K562 (cell line): Measurements from ENCODE around the gene FBXW8. TPM values are rescaled to one million over a fixed set of nuclear protein-coding genes. Genes with fewer than 3 reads are reported as not detected.

Experiments
- ATAC-seq: fragments of 200-7000 bp; cut with Tn5 transposase; 3 replicates; pipeline ENCODE4 v1.9.1; 2020; ENCODE audit warnings: moderate library complexity
- BruUV-seq: library from RNA; stranded (reverse); fragments of 400-500 nt; replicated peaks from 2 replicates; lab custom pipeline; 2021; lab: Mats Ljungman, UMichigan
- CTCF ChIA-PET: fragments of 300-600 bp; formaldehyde crosslinking; extraction: SDS; loops from one replicate; lab custom pipeline; 2021; ENCODE audit warnings: low intra/inter-chr PET ratio; lab: Yijun Ruan, JAX
- POLR2A ChIA-PET: fragments of 300-600, 350-650 bp; sonication (Branson Sonifier 250); formaldehyde crosslinking; extraction: SDS; loops from one replicate; lab custom pipeline; 2021; ENCODE audit warnings: antibody characterized with exemption, inconsistent platforms; lab: Yijun Ruan, JAX
- DNase-seq, 4 experiments: peaks; one replicate each; pipeline versions ENCODE4 v3.0.0 to v3.0.0-alpha.2; 2011 to 2018; ENCODE audit warnings: low spot score in 3 of 4, mixed read lengths in 3 of 4; ENCODE audit errors: extremely low read depth in 1 of 4
- FAIRE-seq: peaks from 2 replicates; lab custom pipeline; 2011; peaks lifted over from hg19 to GRCh38; lab: Jason Lieb, UNC
- H2AFZ ChIP-seq: 2 replicates; pipeline ENCODE4 v1.6.0; 2011; ENCODE audit warnings: low read depth, low read length, control low read depth, inconsistent platforms
- H3K27ac ChIP-seq: fragments of 200-600 bp; 3 replicates; pipeline ENCODE4 v1.8.0; 2011; ENCODE audit warnings: low read depth, mild to moderate bottlenecking, control low read depth, inconsistent platforms, low read length, moderate library complexity, mixed read lengths; ENCODE audit errors: extremely low read depth
- H3K27me3 ChIP-seq, 2 experiments: fragments of 300-600 bp in 1 of 2; 2 replicates in 1 of 2; 3 replicates in 1 of 2; pipeline versions ENCODE4 v1.6.0 to v1.8.0; 2011; ENCODE audit warnings: inconsistent platforms in 2 of 2, low read length in 2 of 2, mild to moderate bottlenecking in 1 of 2, mixed read lengths in 1 of 2, moderate library complexity in 1 of 2; ENCODE audit not compliant: control insufficient read depth in 2 of 2, insufficient read depth in 2 of 2
- H3K36me3 ChIP-seq: fragments of 300-600 bp; 3 replicates; pipeline ENCODE4 v1.8.0; 2011; ENCODE audit warnings: mild to moderate bottlenecking, low read length, inconsistent platforms; ENCODE audit not compliant: control insufficient read depth, insufficient read depth
- H3K4me1 ChIP-seq, 2 experiments: fragments of 200-600 bp in 1 of 2; replicated peaks in 1 of 2; 2 replicates in 1 of 2; 3 replicates in 1 of 2; pipeline versions ENCODE4 v1.5.1 to v1.8.0; 2011; ENCODE audit warnings: inconsistent platforms in 2 of 2, low read length in 2 of 2, mild to moderate bottlenecking in 1 of 2, mixed read lengths in 1 of 2, moderate library complexity in 1 of 2; ENCODE audit not compliant: control insufficient read depth in 2 of 2, insufficient read depth in 2 of 2
- H3K4me2 ChIP-seq: 2 replicates; pipeline ENCODE4 v1.6.1; 2011; ENCODE audit warnings: low read length, control low read depth, inconsistent platforms, mixed read lengths; ENCODE audit not compliant: insufficient read depth
- H3K4me3 ChIP-seq: fragments of 200-600 bp; sonication (generic), shearing (Covaris generic); 2 replicates; pipeline ENCODE4 v1.5.1; 2016; ENCODE audit warnings: control low read depth, inconsistent platforms
- H3K79me2 ChIP-seq: fragments of 200-600 bp; 3 replicates; pipeline ENCODE4 v1.8.0; 2011; ENCODE audit warnings: low read length, inconsistent platforms; ENCODE audit not compliant: control insufficient read depth, insufficient read depth
- H3K9ac ChIP-seq, 2 experiments: 2 replicates each; pipeline versions ENCODE4 v1.6.0 to v1.6.1; 2011; ENCODE audit warnings: low read depth in 2 of 2, low read length in 2 of 2, control low read depth in 1 of 2, inconsistent platforms in 1 of 2, mild to moderate bottlenecking in 1 of 2, mixed read lengths in 1 of 2; ENCODE audit not compliant: insufficient read depth in 1 of 2
- H3K9me1 ChIP-seq: one replicate; pipeline ENCODE4 v1.6.0; 2011; ENCODE audit warnings: inconsistent platforms, mild to moderate bottlenecking, low read length, moderate library complexity; ENCODE audit not compliant: control insufficient read depth, insufficient read depth
- H3K9me3 ChIP-seq: replicated peaks from 2 replicates; pipeline ENCODE4 v1.5.1; 2011; ENCODE audit warnings: low read depth, low read length, inconsistent platforms; ENCODE audit not compliant: control insufficient read depth, insufficient read depth
- H4K20me1 ChIP-seq: replicated peaks from 2 replicates; pipeline ENCODE4 v1.6.1; 2011; ENCODE audit warnings: low read length, inconsistent platforms, mixed read lengths; ENCODE audit not compliant: control insufficient read depth, insufficient read depth
- BACH1 ChIP-seq: fragments of 200-800 bp; sonication (Bioruptor generic); IDR thresholded peaks from 2 replicates; pipeline ENCODE4 v1.6.1; 2016; ENCODE audit warnings: missing genetic modification characterization, missing compliant biosample characterization
- RBM14 ChIP-seq: fragments of 200-400 bp; formaldehyde crosslinking; IDR thresholded peaks from 2 replicates; pipeline ENCODE4 v1.6.1; 2018; ENCODE audit warnings: low read depth, mild to moderate bottlenecking, low read length, moderate library complexity, borderline replicate concordance; ENCODE audit not compliant: insufficient read depth
- ZNF318 ChIP-seq, 2 experiments: fragments of 450-650 bp; IDR thresholded peaks; 2 replicates each; pipeline ENCODE4 v1.6.1; 2016; ENCODE audit warnings: mild to moderate bottlenecking in 2 of 2, borderline replicate concordance in 1 of 2, low read depth in 1 of 2, moderate library complexity in 1 of 2
- WGBS: fragments of 100-300 bp; shearing (Covaris generic); methylation state at CpG from one replicate; pipeline ENCODE4 v1.1.6; 2016; ENCODE audit warnings: low coverage, mixed read lengths; ENCODE audit not compliant: insufficient coverage; ENCODE audit errors: missing lambda C conversion rate; 5-methylcytosine and 5-hydroxymethylcytosine counted together
- in situ Hi-C: fragments of 300-500 bp; cut with MboI; formaldehyde crosslinking; loops from 4 replicates; pipeline ENCODE4 v1.15.0; 2018; ENCODE audit warnings: inconsistent platforms, mixed read lengths
- intact Hi-C: fragments of 100-400 bp; cut with micrococcal nuclease; formaldehyde crosslinking; loops from 2 replicates; pipeline ENCODE4 v1.14.2; 2022
- polyA plus RNA-seq, 8 experiments: library from polyadenylated mRNA; depleted of rRNA in 4 of 8; stranded (reverse) in 5 of 8; unstranded in 3 of 8; fragments of >200 nt; fragmentation: Nextera tagmentation in 2 of 8; fragmentation: Illumina TruSeq in 1 of 8; extraction: Ambion mirVana in 2 of 8; extraction: Trizol in 1 of 8; gene quantifications; 2 replicates each; pipeline versions ENCODE4 v1.2.1 to v1.2.3, GENCODE V29; 2011 to 2014; ENCODE audit warnings: inconsistent platforms in 1 of 8, missing spikeins in 1 of 8
- total RNA-seq, 7 experiments: library from RNA; depleted of rRNA in 6 of 7; stranded (reverse); fragments of >200 nt in 6 of 7; fragmentation: Illumina TruSeq in 2 of 7; extraction: Trizol in 2 of 7; gene quantifications; 2 replicates each; pipeline versions ENCODE4 v1.2.1 to v1.2.3, GENCODE V29; 2011 to 2021; ENCODE audit warnings: low replicate concordance in 1 of 7

Gene FBXW8
- total and polyA plus RNA-seq, 9 of the 15 experiments (the other 6 are each of a cell fraction or from before 2014, with no cell fraction given): 0.58 to 8.3 (median 4.4) TPM

GRCh38 chr12:116990329-116990728 is 79.6 kb downstream of the FBXW8 start:
- Histone ChIP-seq H3K4me3 (no peak overlapping the region), H3K9me3 (no peaks in the 10 kb centered on the region), H3K36me3 (peaks cover 11% of the 10 kb centered on the region; the same call in 1 of the 3 replicates), H3K79me2 (no peaks in the 10 kb centered on the region), H2AFZ (no peak overlapping the region), H3K27ac (no peak overlapping the region), H4K20me1 (no peaks in the 10 kb centered on the region), H3K27me3 (no peaks in the 10 kb centered on the region), H3K4me2 (no peak overlapping the region), H3K9me1 (no peaks in the 10 kb centered on the region), H3K9ac (no peak overlapping the region), H3K4me1 (no peaks in the 10 kb centered on the region)
- BruUV-seq: no TSS peak
- no peak for ATAC-seq
- TF ChIP-seq RBM14 (no peak), BACH1 (no peak)
- no peak for DNase-seq
- in situ Hi-C loops (no loop called here), intact Hi-C loops (no loop called here)
- ChIA-PET CTCF (no interaction called here), POLR2A (interaction anchor here (0.9 to 2.4 kb wide), 3 partner anchors 11 to 74 kb away, joined by 3 to 15 read pairs (median 3); no protein-coding TSS in a partner anchor)
- no peak for FAIRE-seq

- 46% methylated on average over 7 of the region's 7 CpGs for whole genome bisulfite sequencing
- FAIRE-seq: no peak
- no peak for DNase-seq
- H3K36me3 ChIP-seq: peaks cover 11% of the 10 kb centered on the region; the same call in 1 of the 3 replicates
- H3K27me3 ChIP-seq: no peaks in the 10 kb centered on the region
- intact Hi-C loops (no loop called here), in situ Hi-C loops (no loop called here)
- BruUV-seq: no TSS peak
- POLR2A ChIA-PET: interaction anchor here (0.6 to 2.4 kb wide), 5 partner anchors 8 to 1823 kb away, joined by 3 to 15 read pairs (median 6); no protein-coding TSS in a partner anchor
- no peak for ATAC-seq
- CTCF ChIA-PET: no interaction called here
- no peaks in the 10 kb centered on the region for H3K79me2 ChIP-seq
- no peak overlapping the region for H3K4me2 ChIP-seq
- no peak overlapping the region for H2AFZ ChIP-seq
- no peak overlapping the region for H3K9ac ChIP-seq
- no peaks in the 10 kb centered on the region for H3K9me1 ChIP-seq
- H3K4me3 ChIP-seq: no peak overlapping the region
- H3K27ac ChIP-seq: no peak overlapping the region
- H3K4me1 ChIP-seq: no peaks in the 10 kb centered on the region
- no peaks in the 10 kb centered on the region for H4K20me1 ChIP-seq
- no peaks in the 10 kb centered on the region for H3K9me3 ChIP-seq
- TF ChIP-seq ZNF318 (IDR thresholded peaks at IDR 0.05; ENCODE audit: borderline replicate concordance in 1 of 2, low read depth in 1 of 2): no peak
Observed at GRCh38 chr12:116990971-116991966, 80.5 kb downstream of the FBXW8 start.
